ENCODE results near the gene COL6A3.

- TF ChIP-seq REST (IDR thresholded peaks at IDR 0.05; ENCODE audit: low read depth) (no peak), RAD21 (IDR thresholded peaks at IDR 0.05; ENCODE audit: low read depth) (no peak), CEBPB (IDR thresholded peaks at IDR 0.05) (no peak), YY1 (IDR thresholded peaks at IDR 0.05; ENCODE audit: low read depth) (no peak), TCF12 (IDR thresholded peaks at IDR 0.05; ENCODE audit: low read depth) (no peak), USF1 (IDR thresholded peaks at IDR 0.05) (no peak), TAF1 (IDR thresholded peaks at IDR 0.05; ENCODE audit: low read depth) (no peak), EP300 (IDR thresholded peaks at IDR 0.05; ENCODE audit: borderline replicate concordance) (no peak), FOXM1 (IDR thresholded peaks at IDR 0.05; ENCODE audit: borderline replicate concordance, low read depth) (no peak)
Measured at GRCh38 chr2:237446338-237446665, 32.3 kb upstream of the COL6A3 start.

All from Ishikawa (cell line).